DND-41 (cell line): ENCODE measurements around the gene ADSS1.

ENCODE experiments used
- ATAC-seq: fragments of 200-7000 bp; cut with Tn5 transposase; 3 replicates; pipeline ENCODE4 v1.9.1; 2021; ENCODE audit warnings: low read depth; ENCODE audit not compliant: insufficient read depth
- DNase-seq: peaks from one replicate; pipeline ENCODE4 v3.0.0-alpha.2; 2020
- H2AFZ ChIP-seq: 2 replicates; pipeline ENCODE4 v1.6.0; 2012; ENCODE audit warnings: low read depth, low read length
- H3K27ac ChIP-seq: 2 replicates; pipeline ENCODE4 v1.5.1; 2012; ENCODE audit warnings: low read length, inconsistent platforms
- H3K27me3 ChIP-seq: fragments of 200-600 bp; sonication (generic); 2 replicates; pipeline ENCODE4 v1.6.0; 2012; ENCODE audit warnings: low read length, mild to moderate bottlenecking, inconsistent platforms; ENCODE audit not compliant: insufficient read depth, poor library complexity
- H3K36me3 ChIP-seq: 2 replicates; pipeline ENCODE4 v1.5.1; 2012; ENCODE audit warnings: low read length, inconsistent platforms; ENCODE audit not compliant: insufficient read depth
- H3K4me1 ChIP-seq: 2 replicates; pipeline ENCODE4 v1.5.1; 2012; ENCODE audit warnings: mild to moderate bottlenecking, low read length; ENCODE audit not compliant: insufficient read depth
- H3K4me2 ChIP-seq: 2 replicates; pipeline ENCODE4 v1.6.0; 2012; ENCODE audit warnings: mild to moderate bottlenecking, moderate library complexity, low read length, inconsistent platforms; ENCODE audit not compliant: insufficient read depth
- H3K4me3 ChIP-seq, 2 experiments: fragments of 200-600 bp in 1 of 2; shearing (Covaris generic) in 1 of 2; 2 replicates each; pipeline ENCODE4 v1.5.1; 2012 to 2016; ENCODE audit warnings: inconsistent platforms in 2 of 2, low read length in 2 of 2, mild to moderate bottlenecking in 2 of 2, low read depth in 1 of 2, moderate library complexity in 1 of 2
- H3K79me2 ChIP-seq: 2 replicates; pipeline ENCODE4 v1.6.0; 2012; ENCODE audit warnings: low read length, inconsistent platforms; ENCODE audit not compliant: insufficient read depth
- H3K9ac ChIP-seq: 2 replicates; pipeline ENCODE4 v1.6.0; 2012; ENCODE audit warnings: low read depth, mild to moderate bottlenecking, inconsistent platforms, low read length, moderate library complexity
- H3K9me3 ChIP-seq: 2 replicates; pipeline ENCODE4 v1.5.1; 2012; ENCODE audit warnings: low read length, moderate library complexity, mild to moderate bottlenecking, inconsistent platforms; ENCODE audit not compliant: insufficient read depth, severe bottlenecking
- H4K20me1 ChIP-seq: 2 replicates; pipeline ENCODE4 v1.6.0; 2012; ENCODE audit warnings: low read length; ENCODE audit not compliant: insufficient read depth
- CTCF ChIP-seq: IDR thresholded peaks from 2 replicates; pipeline ENCODE4 v1.5.1; 2012; ENCODE audit warnings: borderline replicate concordance, low read length, moderate library complexity, mild to moderate bottlenecking; ENCODE audit not compliant: poor library complexity, severe bottlenecking; ENCODE audit errors: extremely low read depth
- EZH2 ChIP-seq: IDR thresholded peaks from 3 replicates; pipeline ENCODE4 v1.6.1; 2012; ENCODE audit warnings: borderline replicate concordance, low read depth, mild to moderate bottlenecking, moderate library complexity, low read length, inconsistent platforms; ENCODE audit not compliant: severe bottlenecking

Gene ADSS1

DNA sequence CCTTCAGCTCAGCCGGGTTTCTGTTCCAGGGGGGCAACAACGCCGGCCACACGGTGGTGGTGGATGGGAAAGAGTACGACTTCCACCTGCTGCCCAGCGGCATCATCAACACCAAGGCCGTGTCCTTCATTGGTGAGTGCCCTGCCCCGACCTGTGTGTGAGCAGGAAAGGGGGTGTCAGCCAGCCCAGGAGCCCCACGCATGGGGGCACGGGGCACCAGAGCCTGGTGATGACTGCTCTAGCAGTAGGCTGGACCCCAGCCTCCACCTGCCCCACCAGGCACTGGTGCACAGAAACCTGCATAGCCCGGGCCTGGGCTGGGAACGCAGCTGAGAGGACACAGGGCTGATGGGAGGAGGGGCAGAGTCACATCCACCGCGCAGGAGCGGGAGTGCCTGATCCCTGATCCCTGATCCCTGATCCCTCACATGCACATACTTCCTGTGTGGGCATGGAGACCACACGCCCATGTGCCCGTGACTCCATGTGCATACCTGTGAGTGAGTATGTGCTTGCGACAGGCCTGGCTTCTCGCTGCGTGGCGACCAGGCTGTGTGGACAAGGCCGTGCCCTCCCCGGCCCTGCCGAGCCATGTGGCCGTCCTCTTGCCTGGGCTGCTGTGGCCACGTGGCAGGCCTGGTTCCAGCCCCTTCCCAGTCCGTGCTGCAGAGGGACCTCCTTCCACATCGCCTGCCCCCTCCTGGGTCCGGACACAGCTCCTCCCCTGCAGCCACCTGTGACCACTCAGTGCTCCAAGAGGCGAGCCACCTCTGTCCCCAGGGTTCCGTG, 11.2 kb downstream of the ADSS1 start:
- no peak overlapping the region for H3K4me2 ChIP-seq
- H3K9ac ChIP-seq: no peak overlapping the region
- H3K4me1 ChIP-seq: no peaks in the 10 kb centered on the region

DNA sequence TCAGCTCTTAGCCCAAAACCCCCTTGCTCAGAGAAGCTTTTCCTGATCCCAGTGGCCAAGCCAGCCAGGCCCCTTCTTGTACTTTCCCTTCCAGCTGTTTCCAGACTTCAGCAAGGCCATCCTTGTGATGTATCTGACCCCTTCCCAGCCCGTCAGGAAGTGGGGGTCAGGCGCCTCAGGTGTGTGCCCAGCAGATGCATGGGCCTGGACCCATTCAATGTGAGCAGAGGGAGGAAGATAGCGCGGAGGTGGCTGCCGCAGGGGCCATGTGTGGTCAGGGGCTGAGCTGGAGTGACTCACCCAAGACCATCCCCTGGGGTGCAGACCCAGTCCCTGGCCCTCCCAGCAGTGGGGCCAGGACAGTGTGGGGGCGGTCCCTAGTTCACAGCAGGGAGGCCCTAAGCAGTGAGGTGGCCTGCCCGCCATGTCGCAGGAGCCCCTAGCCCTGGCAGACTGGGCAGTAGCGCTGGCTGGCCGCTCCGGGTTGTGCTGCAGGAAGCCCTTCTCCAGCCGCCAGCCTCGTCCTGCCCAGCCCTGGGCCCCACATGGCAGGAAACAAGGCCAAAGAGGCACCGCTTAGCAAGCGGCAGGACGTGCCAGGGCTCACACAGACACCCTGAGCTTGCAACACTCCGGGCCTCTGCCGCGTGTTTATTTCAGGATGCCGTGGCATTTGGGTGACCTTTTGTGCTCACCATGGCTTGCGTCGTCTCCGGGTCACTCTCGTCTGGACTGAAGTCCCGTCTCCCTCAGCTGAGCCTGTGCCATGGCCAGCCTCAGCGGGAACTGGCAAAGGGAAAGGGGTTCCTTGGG, 12.0 kb downstream of the ADSS1 start:
- Histone ChIP-seq H3K9me3 (no peaks in the 10 kb centered on the region), H3K27ac (no peak overlapping the region), H4K20me1 (no peaks in the 10 kb centered on the region; the same call in 1 of the 2 replicates), H3K9ac (no peak overlapping the region), H2AFZ (no peak overlapping the region), H3K4me3 (no peak overlapping the region), H3K27me3 (no peaks in the 10 kb centered on the region), H3K79me2 (no peaks in the 10 kb centered on the region), H3K4me1 (no peaks in the 10 kb centered on the region), H3K4me2 (no peak overlapping the region), H3K36me3 (no peaks in the 10 kb centered on the region)
- no peak for TF ChIP-seq CTCF
- no peak for TF ChIP-seq EZH2
- no peak for DNase-seq
- ATAC-seq: no peak

More for the DNA sequence above, 11.2 kb downstream of the ADSS1 start:
- Histone ChIP-seq H3K27ac (no peak overlapping the region), H3K79me2 (no peaks in the 10 kb centered on the region), H2AFZ (no peak overlapping the region), H3K9me3 (no peaks in the 10 kb centered on the region), H3K36me3 (no peaks in the 10 kb centered on the region), H4K20me1 (no peaks in the 10 kb centered on the region; the same call in 1 of the 2 replicates), H3K4me3 (no peak overlapping the region), H3K27me3 (no peaks in the 10 kb centered on the region)
- no peak for ATAC-seq
- no peak for TF ChIP-seq CTCF
- TF ChIP-seq EZH2: no peak
- no peak for DNase-seq

DNA sequence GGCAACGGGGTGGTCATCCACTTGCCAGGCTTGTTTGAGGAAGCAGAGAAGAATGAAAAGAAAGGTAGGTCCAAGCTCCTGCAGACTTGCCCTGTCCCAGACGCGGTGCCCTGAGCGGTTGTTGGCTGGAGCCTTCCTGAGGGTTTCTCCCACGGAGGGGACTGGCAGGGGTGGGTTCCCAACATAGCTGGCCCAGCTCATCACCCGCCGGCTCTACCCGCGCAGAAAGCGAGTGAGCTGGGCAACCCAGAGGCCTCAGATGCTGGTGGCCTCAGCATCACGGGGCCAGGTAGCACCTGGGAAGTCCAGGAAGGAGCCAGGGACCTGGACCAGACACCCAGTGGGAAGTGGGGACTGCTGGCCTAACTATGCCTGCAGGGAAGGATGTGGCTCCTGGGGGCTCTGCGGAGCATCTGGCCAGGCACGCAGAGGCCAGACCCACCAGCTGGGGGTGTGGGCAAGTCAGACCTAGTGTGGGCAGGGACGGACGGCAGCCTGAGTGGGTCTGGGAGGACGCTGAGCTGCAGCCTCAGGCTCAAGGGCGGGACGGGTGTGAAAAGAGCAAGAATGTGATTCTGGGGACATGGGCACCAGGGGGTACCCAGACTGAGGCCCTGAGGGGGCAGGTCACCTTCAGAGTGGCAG, 14.5 kb downstream of the ADSS1 start:
- H2AFZ ChIP-seq: no peak overlapping the region
- no peaks in the 10 kb centered on the region for H3K9me3 ChIP-seq
- H3K9ac ChIP-seq: no peak overlapping the region
- H3K4me1 ChIP-seq: no peaks in the 10 kb centered on the region
- no peak overlapping the region for H3K4me3 ChIP-seq
- no peak for DNase-seq
- H3K79me2 ChIP-seq: no peaks in the 10 kb centered on the region
- H4K20me1 ChIP-seq: peaks cover 3% of the 10 kb centered on the region; the same call in 1 of the 2 replicates
- H3K36me3 ChIP-seq: no peaks in the 10 kb centered on the region
- H3K27me3 ChIP-seq: no peaks in the 10 kb centered on the region
- no peak overlapping the region for H3K27ac ChIP-seq
- no peak overlapping the region for H3K4me2 ChIP-seq
- ATAC-seq: no peak
- TF ChIP-seq CTCF (no peak), EZH2 (no peak)
